Calu3 (cell line): ENCODE results near the gene PTPRN2. TPM values are rescaled to one million over a fixed set of nuclear protein-coding genes. Genes with fewer than 3 reads are reported as not detected.

Source experiments
- BruUV-seq: library from RNA; stranded (reverse); fragments of 400-500 nt; replicated peaks from 2 replicates; lab custom pipeline; 2021; lab: Mats Ljungman, UMichigan
- CTCF ChIA-PET: fragments of 300-600 bp; sonication (Branson Sonifier 250); formaldehyde crosslinking; loops from one replicate; lab custom pipeline; 2022; ENCODE audit warnings: antibody characterized with exemption; lab: Charles Lee
- DNase-seq: peaks from one replicate; pipeline ENCODE4 v3.0.0; 2022
- H3K27ac Mint-ChIP-seq: one replicate; pipeline ENCODE4 v1.8.0; 2022; ENCODE audit warnings: mixed read lengths; ENCODE audit not compliant: unreplicated experiment
- H3K27me3 Mint-ChIP-seq: one replicate; pipeline ENCODE4 v1.8.0; 2022; ENCODE audit warnings: mixed read lengths; ENCODE audit not compliant: unreplicated experiment
- H3K36me3 Mint-ChIP-seq: one replicate; pipeline ENCODE4 v1.8.0; 2022; ENCODE audit warnings: mild to moderate bottlenecking, moderate library complexity, mixed read lengths; ENCODE audit not compliant: insufficient read depth, unreplicated experiment
- H3K4me1 Mint-ChIP-seq: one replicate; pipeline ENCODE4 v1.8.0; 2022; ENCODE audit warnings: mild to moderate bottlenecking, low read depth, mixed read lengths; ENCODE audit not compliant: unreplicated experiment
- H3K4me3 Mint-ChIP-seq: one replicate; pipeline ENCODE4 v1.8.0; 2022; ENCODE audit warnings: mild to moderate bottlenecking, low read depth, moderate library complexity, mixed read lengths; ENCODE audit not compliant: unreplicated experiment
- H3K9me3 Mint-ChIP-seq: one replicate; pipeline ENCODE4 v1.8.0; 2022; ENCODE audit warnings: low read depth, mixed read lengths; ENCODE audit not compliant: unreplicated experiment
- intact Hi-C: fragments of 100-400 bp; cut with micrococcal nuclease; formaldehyde crosslinking; loops from one replicate; pipeline ENCODE4 v1.10.0; 2022; ENCODE audit not compliant: unreplicated experiment
- total RNA-seq: library from RNA; stranded (reverse); gene quantifications from 2 replicates; pipeline ENCODE4 v1.2.3, GENCODE V29; 2022
- TF ChIP-seq, protein P1 (sequence below): fragments of 200-600 bp; IDR thresholded peaks from one replicate; pipeline ENCODE4 v1.8.0; 2022; ENCODE audit warnings: antibody characterized with exemption; ENCODE audit not compliant: unreplicated experiment

PTPRN2 gene
- total RNA-seq, 1 experiment from 2014 or later = 2.0 TPM

DNA sequence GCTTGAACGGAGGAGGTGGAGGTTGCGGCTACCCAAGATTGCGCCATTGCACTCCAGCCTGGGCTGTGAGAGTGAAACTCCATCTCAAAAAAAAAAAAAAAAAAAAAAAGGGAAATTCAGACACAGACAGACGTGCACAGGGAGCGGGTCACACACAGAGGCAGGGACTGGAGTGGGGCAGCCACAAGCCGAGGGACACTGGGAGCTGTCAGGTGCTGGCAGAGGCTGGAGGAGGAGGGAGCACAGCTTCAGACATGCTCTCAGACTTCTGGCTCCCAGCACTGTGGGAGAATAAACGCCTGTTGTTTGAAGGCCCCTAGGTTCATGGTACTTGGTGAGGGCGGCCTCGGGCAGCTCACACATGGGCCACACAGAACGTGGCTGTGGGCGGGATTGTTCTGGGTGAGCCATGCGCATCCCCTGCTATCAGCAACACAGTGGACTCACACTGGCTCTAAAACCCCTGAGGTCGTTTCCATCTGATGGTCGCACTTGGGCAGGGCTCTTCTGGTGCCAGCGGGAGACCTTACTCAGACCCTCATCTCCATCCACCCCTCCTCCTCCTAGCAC, 874.9 kb downstream of the PTPRN2 start:
- TF ChIP-seq, protein P1, sequence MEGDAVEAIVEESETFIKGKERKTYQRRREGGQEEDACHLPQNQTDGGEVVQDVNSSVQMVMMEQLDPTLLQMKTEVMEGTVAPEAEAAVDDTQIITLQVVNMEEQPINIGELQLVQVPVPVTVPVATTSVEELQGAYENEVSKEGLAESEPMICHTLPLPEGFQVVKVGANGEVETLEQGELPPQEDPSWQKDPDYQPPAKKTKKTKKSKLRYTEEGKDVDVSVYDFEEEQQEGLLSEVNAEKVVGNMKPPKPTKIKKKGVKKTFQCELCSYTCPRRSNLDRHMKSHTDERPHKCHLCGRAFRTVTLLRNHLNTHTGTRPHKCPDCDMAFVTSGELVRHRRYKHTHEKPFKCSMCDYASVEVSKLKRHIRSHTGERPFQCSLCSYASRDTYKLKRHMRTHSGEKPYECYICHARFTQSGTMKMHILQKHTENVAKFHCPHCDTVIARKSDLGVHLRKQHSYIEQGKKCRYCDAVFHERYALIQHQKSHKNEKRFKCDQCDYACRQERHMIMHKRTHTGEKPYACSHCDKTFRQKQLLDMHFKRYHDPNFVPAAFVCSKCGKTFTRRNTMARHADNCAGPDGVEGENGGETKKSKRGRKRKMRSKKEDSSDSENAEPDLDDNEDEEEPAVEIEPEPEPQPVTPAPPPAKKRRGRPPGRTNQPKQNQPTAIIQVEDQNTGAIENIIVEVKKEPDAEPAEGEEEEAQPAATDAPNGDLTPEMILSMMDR = no peak
- Mint-ChIP-seq H3K27ac (no peak overlapping the region), H3K9me3 (peaks cover 3% of the 10 kb centered on the region), H3K4me1 (no peaks in the 10 kb centered on the region), H3K36me3 (no peaks in the 10 kb centered on the region), H3K4me3 (no peak overlapping the region), H3K27me3 (peaks cover under 1% of the 10 kb centered on the region)
- BruUV-seq = no TSS peak
- intact Hi-C loops = no loop called here
- CTCF ChIA-PET = no interaction called here
- DNase-seq = no peak

DNA sequence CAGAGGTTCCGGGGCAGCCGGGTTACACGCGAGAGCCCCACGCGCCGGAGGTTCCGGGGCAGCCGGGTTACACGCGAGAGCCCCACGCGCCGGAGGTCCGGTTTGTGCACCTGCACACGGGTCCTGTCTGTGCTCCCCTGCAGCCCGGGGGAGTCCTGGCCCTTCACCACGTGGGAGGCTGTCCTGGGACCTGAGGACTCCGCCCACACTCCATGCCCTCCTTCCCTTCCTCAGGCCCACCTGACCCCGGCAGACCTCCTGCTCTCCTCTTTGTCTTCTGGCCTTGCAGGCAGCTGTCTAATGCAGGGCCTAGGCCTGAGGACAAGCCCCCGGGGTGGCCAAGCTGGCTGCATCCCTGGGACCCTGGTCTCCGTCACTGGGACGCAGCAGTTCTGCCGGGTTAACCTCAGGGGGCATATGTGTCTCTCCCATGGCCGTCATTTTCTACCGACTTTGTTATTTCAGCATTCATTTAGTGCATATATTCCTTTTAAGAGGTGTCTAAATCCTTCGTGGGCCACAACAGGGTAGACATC, 876.2 kb downstream of the PTPRN2 start:
- intact Hi-C loops = no loop called here
- BruUV-seq = no TSS peak
- Mint-ChIP-seq H3K36me3 (no peaks in the 10 kb centered on the region), H3K4me3 (no peak overlapping the region), H3K27ac (no peak overlapping the region), H3K9me3 (peaks cover 3% of the 10 kb centered on the region), H3K27me3 (peaks cover 14% of the 10 kb centered on the region), H3K4me1 (no peaks in the 10 kb centered on the region)
- CTCF ChIA-PET = no interaction called here
- TF ChIP-seq, protein P1 = no peak
- no peak for DNase-seq

DNA sequence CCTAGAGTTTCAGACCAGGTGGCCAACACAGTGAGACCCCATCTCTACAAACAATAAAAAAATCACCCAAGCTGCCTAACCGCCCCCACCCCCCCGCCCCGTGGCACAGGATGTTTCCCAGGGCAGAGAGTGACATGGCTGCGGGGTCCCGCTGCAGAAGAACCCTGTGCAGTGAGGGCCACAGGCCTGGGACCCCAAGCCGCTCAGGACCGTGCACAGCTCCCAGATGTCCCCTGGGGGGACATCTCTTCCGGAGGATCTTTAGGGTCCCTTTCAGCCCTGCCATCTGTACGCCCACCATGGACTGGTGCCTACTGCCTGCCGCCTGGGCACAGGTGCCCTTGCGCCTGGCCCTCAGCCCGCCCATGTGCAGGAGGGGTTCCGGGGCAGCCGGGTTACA, 877.2 kb downstream of the PTPRN2 start:
- H3K9me3 Mint-ChIP-seq = peaks cover 3% of the 10 kb centered on the region
- BruUV-seq = no TSS peak
- no peak overlapping the region for H3K4me3 Mint-ChIP-seq
- no peak for DNase-seq
- no peak overlapping the region for H3K27ac Mint-ChIP-seq
- intact Hi-C loops = no loop called here
- TF ChIP-seq, protein P1 = no peak
- CTCF ChIA-PET = no interaction called here
- no peaks in the 10 kb centered on the region for H3K36me3 Mint-ChIP-seq
- H3K4me1 Mint-ChIP-seq = no peaks in the 10 kb centered on the region
- H3K27me3 Mint-ChIP-seq = peaks cover 14% of the 10 kb centered on the region

DNA sequence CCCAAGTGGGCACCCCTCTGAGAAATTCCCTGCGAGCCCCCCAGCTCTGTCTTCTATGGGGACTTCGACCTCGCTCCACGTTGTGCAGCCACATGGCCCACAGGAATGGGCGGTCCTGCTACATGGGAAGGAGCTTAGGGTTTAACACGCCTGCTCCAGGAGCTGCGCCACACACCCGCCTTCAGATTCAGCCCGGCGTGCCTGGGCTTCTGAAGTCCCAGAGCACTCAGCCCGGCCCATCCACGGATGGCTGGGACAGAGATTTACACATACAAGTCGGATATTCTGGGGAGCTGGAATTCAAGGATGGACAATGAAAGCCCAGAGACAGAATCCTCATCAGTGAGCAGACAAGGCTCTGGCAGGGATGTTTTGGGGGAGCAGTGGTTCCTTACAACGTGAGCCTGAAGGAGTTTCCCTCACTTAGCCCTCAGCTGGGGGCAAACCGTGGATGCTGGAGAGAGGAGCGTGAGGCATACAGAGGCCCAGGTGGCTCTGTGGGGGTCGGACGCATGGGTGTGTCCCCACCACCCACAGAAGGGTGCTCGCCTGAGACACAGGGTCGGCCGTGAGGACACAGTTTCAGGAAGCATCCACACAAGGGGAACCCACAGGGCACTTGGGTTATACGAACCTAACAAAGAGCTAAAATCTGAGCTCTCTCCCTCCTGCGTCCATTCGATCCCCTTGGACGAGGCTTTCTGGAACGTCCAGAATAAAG, 877.9 kb downstream of the PTPRN2 start:
- Mint-ChIP-seq H3K27ac (no peak overlapping the region), H3K4me3 (no peak overlapping the region), H3K27me3 (peaks cover 14% of the 10 kb centered on the region), H3K36me3 (no peaks in the 10 kb centered on the region), H3K9me3 (peaks cover 3% of the 10 kb centered on the region), H3K4me1 (no peaks in the 10 kb centered on the region)
- TF ChIP-seq, protein P1 = no peak
- CTCF ChIA-PET = no interaction called here
- DNase-seq = no peak
- intact Hi-C loops = no loop called here
- BruUV-seq = no TSS peak
